K562 (cell line): ENCODE results near the gene UBE2I. TPM values are rescaled to one million over a fixed set of nuclear protein-coding genes. Genes with fewer than 3 reads are reported as not detected.
A peak's percentile ranks its signal among the peaks of the same experiment; 100 is the strongest.

Experiments
- ATAC-seq: fragments of 200-7000 bp; cut with Tn5 transposase; 3 replicates; pipeline ENCODE4 v1.9.1; 2020; ENCODE audit warnings: moderate library complexity
- BruUV-seq: library from RNA; stranded (reverse); fragments of 400-500 nt; replicated peaks from 2 replicates; lab custom pipeline; 2021; lab: Mats Ljungman, UMichigan
- CTCF ChIA-PET: fragments of 300-600 bp; formaldehyde crosslinking; extraction: SDS; loops from one replicate; lab custom pipeline; 2021; ENCODE audit warnings: low intra/inter-chr PET ratio; lab: Yijun Ruan, JAX
- POLR2A ChIA-PET: fragments of 300-600, 350-650 bp; sonication (Branson Sonifier 250); formaldehyde crosslinking; extraction: SDS; loops from one replicate; lab custom pipeline; 2021; ENCODE audit warnings: antibody characterized with exemption, inconsistent platforms; lab: Yijun Ruan, JAX
- DNase-seq, 4 experiments: peaks; one replicate each; pipeline versions ENCODE4 v3.0.0 to v3.0.0-alpha.2; 2011 to 2018; ENCODE audit warnings: low spot score in 3 of 4, mixed read lengths in 3 of 4; ENCODE audit errors: extremely low read depth in 1 of 4
- FAIRE-seq: peaks from 2 replicates; lab custom pipeline; 2011; peaks lifted over from hg19 to GRCh38; lab: Jason Lieb, UNC
- H2AFZ ChIP-seq: 2 replicates; pipeline ENCODE4 v1.6.0; 2011; ENCODE audit warnings: low read depth, low read length, control low read depth, inconsistent platforms
- H3K27ac ChIP-seq: fragments of 200-600 bp; 3 replicates; pipeline ENCODE4 v1.8.0; 2011; ENCODE audit warnings: low read depth, mild to moderate bottlenecking, control low read depth, inconsistent platforms, low read length, moderate library complexity, mixed read lengths; ENCODE audit errors: extremely low read depth
- H3K27me3 ChIP-seq, 2 experiments: fragments of 300-600 bp in 1 of 2; 2 replicates in 1 of 2; 3 replicates in 1 of 2; pipeline versions ENCODE4 v1.6.0 to v1.8.0; 2011; ENCODE audit warnings: inconsistent platforms in 2 of 2, low read length in 2 of 2, mild to moderate bottlenecking in 1 of 2, mixed read lengths in 1 of 2, moderate library complexity in 1 of 2; ENCODE audit not compliant: control insufficient read depth in 2 of 2, insufficient read depth in 2 of 2
- H3K36me3 ChIP-seq: fragments of 300-600 bp; 3 replicates; pipeline ENCODE4 v1.8.0; 2011; ENCODE audit warnings: mild to moderate bottlenecking, low read length, inconsistent platforms; ENCODE audit not compliant: control insufficient read depth, insufficient read depth
- H3K4me1 ChIP-seq, 2 experiments: fragments of 200-600 bp in 1 of 2; replicated peaks in 1 of 2; 2 replicates in 1 of 2; 3 replicates in 1 of 2; pipeline versions ENCODE4 v1.5.1 to v1.8.0; 2011; ENCODE audit warnings: inconsistent platforms in 2 of 2, low read length in 2 of 2, mild to moderate bottlenecking in 1 of 2, mixed read lengths in 1 of 2, moderate library complexity in 1 of 2; ENCODE audit not compliant: control insufficient read depth in 2 of 2, insufficient read depth in 2 of 2
- H3K4me2 ChIP-seq: 2 replicates; pipeline ENCODE4 v1.6.1; 2011; ENCODE audit warnings: low read length, control low read depth, inconsistent platforms, mixed read lengths; ENCODE audit not compliant: insufficient read depth
- H3K4me3 ChIP-seq: fragments of 200-600 bp; sonication (generic), shearing (Covaris generic); 2 replicates; pipeline ENCODE4 v1.5.1; 2016; ENCODE audit warnings: control low read depth, inconsistent platforms
- H3K79me2 ChIP-seq: fragments of 200-600 bp; 3 replicates; pipeline ENCODE4 v1.8.0; 2011; ENCODE audit warnings: low read length, inconsistent platforms; ENCODE audit not compliant: control insufficient read depth, insufficient read depth
- H3K9ac ChIP-seq, 2 experiments: 2 replicates each; pipeline versions ENCODE4 v1.6.0 to v1.6.1; 2011; ENCODE audit warnings: low read depth in 2 of 2, low read length in 2 of 2, control low read depth in 1 of 2, inconsistent platforms in 1 of 2, mild to moderate bottlenecking in 1 of 2, mixed read lengths in 1 of 2; ENCODE audit not compliant: insufficient read depth in 1 of 2
- H3K9me1 ChIP-seq: one replicate; pipeline ENCODE4 v1.6.0; 2011; ENCODE audit warnings: inconsistent platforms, mild to moderate bottlenecking, low read length, moderate library complexity; ENCODE audit not compliant: control insufficient read depth, insufficient read depth
- H3K9me3 ChIP-seq: replicated peaks from 2 replicates; pipeline ENCODE4 v1.5.1; 2011; ENCODE audit warnings: low read depth, low read length, inconsistent platforms; ENCODE audit not compliant: control insufficient read depth, insufficient read depth
- H4K20me1 ChIP-seq: replicated peaks from 2 replicates; pipeline ENCODE4 v1.6.1; 2011; ENCODE audit warnings: low read length, inconsistent platforms, mixed read lengths; ENCODE audit not compliant: control insufficient read depth, insufficient read depth
- ZNF121 ChIP-seq: sonication (generic); formaldehyde crosslinking; conservative IDR thresholded peaks from 2 replicates; pipeline ENCODE4 v1.8.0; 2022; ENCODE audit warnings: missing genetic modification reagents
- ZNF239 ChIP-seq: fragments of 250-450 bp; sonication (Bioruptor Pico); IDR thresholded peaks from 2 replicates; pipeline ENCODE4 v1.4.0; 2020; ENCODE audit warnings: mild to moderate bottlenecking
- ZNF445 ChIP-seq: fragments of 250-450 bp; sonication (Bioruptor Pico); IDR thresholded peaks from 2 replicates; pipeline ENCODE4 v1.4.0; 2020; ENCODE audit warnings: low read depth, mild to moderate bottlenecking, moderate library complexity
- ZNF583 ChIP-seq: fragments of 250-450 bp; sonication (Bioruptor Pico); IDR thresholded peaks from 2 replicates; pipeline ENCODE4 v1.4.0; 2020
- ZNF644 ChIP-seq: fragments of 200-800 bp; sonication (Bioruptor generic); IDR thresholded peaks from 2 replicates; pipeline ENCODE4 v1.6.1; 2016; ENCODE audit warnings: low read depth, missing genetic modification characterization, missing compliant biosample characterization
- WGBS: fragments of 100-300 bp; shearing (Covaris generic); methylation state at CpG from one replicate; pipeline ENCODE4 v1.1.6; 2016; ENCODE audit warnings: low coverage, mixed read lengths; ENCODE audit not compliant: insufficient coverage; ENCODE audit errors: missing lambda C conversion rate; 5-methylcytosine and 5-hydroxymethylcytosine counted together
- in situ Hi-C: fragments of 300-500 bp; cut with MboI; formaldehyde crosslinking; loops from 4 replicates; pipeline ENCODE4 v1.15.0; 2018; ENCODE audit warnings: inconsistent platforms, mixed read lengths
- intact Hi-C: fragments of 100-400 bp; cut with micrococcal nuclease; formaldehyde crosslinking; loops from 2 replicates; pipeline ENCODE4 v1.14.2; 2022
- polyA plus RNA-seq, 8 experiments: library from polyadenylated mRNA; depleted of rRNA in 4 of 8; stranded (reverse) in 5 of 8; unstranded in 3 of 8; fragments of >200 nt; fragmentation: Nextera tagmentation in 2 of 8; fragmentation: Illumina TruSeq in 1 of 8; extraction: Ambion mirVana in 2 of 8; extraction: Trizol in 1 of 8; gene quantifications; 2 replicates each; pipeline versions ENCODE4 v1.2.1 to v1.2.3, GENCODE V29; 2011 to 2014; ENCODE audit warnings: inconsistent platforms in 1 of 8, missing spikeins in 1 of 8
- total RNA-seq, 7 experiments: library from RNA; depleted of rRNA in 6 of 7; stranded (reverse); fragments of >200 nt in 6 of 7; fragmentation: Illumina TruSeq in 2 of 7; extraction: Trizol in 2 of 7; gene quantifications; 2 replicates each; pipeline versions ENCODE4 v1.2.1 to v1.2.3, GENCODE V29; 2011 to 2021; ENCODE audit warnings: low replicate concordance in 1 of 7
- TF ChIP-seq, protein P1 (sequence below): sonication (generic); formaldehyde crosslinking; IDR thresholded peaks from 2 replicates; pipeline ENCODE4 v1.9.0; 2022; ENCODE audit warnings: mild to moderate bottlenecking, missing genetic modification reagents
- TF ChIP-seq, protein P2 (sequence below): fragments of 250-450 bp; sonication (Bioruptor Pico); IDR thresholded peaks from 2 replicates; pipeline ENCODE4 v1.5.0; 2021

Gene UBE2I
- total and polyA plus RNA-seq, 9 of the 15 experiments (the other 6 are each of a cell fraction or from before 2014, with no cell fraction given) = 36.6 to 254 (median 104) TPM

DNA sequence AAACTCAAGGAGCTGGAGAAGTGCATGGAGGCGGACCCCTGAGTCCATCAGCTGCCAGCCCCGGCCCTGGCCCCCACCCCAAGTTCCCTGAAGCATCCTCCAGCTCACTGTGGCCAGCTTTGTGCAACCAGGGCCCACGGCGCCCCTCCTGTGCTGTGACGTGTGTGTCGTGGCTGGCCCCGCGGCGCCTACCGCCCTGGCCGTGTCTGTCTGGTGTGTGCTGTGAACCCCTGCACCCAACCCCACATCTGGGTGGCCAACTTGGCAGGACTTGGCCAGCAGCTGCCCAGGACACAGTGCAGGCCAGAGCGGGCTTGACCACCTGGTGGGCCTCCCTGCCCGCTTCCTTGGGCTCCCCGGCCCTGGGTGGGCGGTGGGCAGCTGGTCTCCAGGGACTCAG, 39.0 kb downstream of the UBE2I start (continued):
- TF ChIP-seq ZNF121 (CRISPR knock-in tag) (no peak), ZNF239 (CRISPR knock-in tag) (no peak)
- TF ChIP-seq, protein P1, sequence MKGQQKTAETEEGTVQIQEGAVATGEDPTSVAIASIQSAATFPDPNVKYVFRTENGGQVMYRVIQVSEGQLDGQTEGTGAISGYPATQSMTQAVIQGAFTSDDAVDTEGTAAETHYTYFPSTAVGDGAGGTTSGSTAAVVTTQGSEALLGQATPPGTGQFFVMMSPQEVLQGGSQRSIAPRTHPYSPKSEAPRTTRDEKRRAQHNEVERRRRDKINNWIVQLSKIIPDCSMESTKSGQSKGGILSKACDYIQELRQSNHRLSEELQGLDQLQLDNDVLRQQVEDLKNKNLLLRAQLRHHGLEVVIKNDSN (CRISPR knock-in tag) = no peak
- TF ChIP-seq, protein P2, sequence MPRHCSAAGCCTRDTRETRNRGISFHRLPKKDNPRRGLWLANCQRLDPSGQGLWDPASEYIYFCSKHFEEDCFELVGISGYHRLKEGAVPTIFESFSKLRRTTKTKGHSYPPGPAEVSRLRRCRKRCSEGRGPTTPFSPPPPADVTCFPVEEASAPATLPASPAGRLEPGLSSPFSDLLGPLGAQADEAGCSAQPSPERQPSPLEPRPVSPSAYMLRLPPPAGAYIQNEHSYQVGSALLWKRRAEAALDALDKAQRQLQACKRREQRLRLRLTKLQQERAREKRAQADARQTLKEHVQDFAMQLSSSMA (CRISPR knock-in tag) = no peak

DNA sequence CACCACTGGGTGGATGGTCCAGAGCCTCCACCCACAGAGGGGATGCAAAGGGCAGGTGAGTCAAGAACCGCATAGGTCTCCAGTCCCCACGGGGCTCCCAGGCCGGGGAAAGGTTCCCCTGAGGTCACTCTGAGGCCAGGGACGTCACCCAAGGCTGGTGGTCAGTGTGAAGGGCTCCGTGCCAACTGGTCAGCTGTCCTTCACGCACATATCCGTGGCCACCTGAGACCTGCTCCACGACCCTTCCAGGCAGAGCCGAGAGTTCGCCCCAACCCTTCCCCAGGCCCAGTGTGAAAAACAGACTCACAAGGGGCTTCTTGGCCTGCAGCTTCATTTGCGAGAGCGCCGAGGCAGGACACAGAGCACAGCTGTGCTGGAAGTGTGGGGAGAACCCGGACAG, 39.5 kb downstream of the UBE2I start:
- Histone ChIP-seq H3K79me2 (peaks cover 32% of the 10 kb centered on the region), H2AFZ (no peak overlapping the region), H4K20me1 (peaks cover 9% of the 10 kb centered on the region), H3K4me2 (no peak overlapping the region), H3K9me1 (no peaks in the 10 kb centered on the region), H3K4me3 (no peak overlapping the region), H3K36me3 (peaks cover 22% of the 10 kb centered on the region; the same call in 1 of the 3 replicates), H3K27ac (no peak overlapping the region), H3K9me3 (no peaks in the 10 kb centered on the region), H3K4me1 (peaks cover 2 to 85% of the 10 kb centered on the region in 2 experiments; a peak in 3 of 5 replicates), H3K27me3 (no peaks in the 10 kb centered on the region), H3K9ac (peak overlapping the region in 1 of 2 experiments; percentile 26; a peak in 1 of 4 replicates)
- FAIRE-seq (no peak), ATAC-seq (no peak), DNase-seq (no peak)
- no TSS peak for BruUV-seq
- 80% methylated on average over 9 of the region's 14 CpGs for WGBS
- in situ Hi-C loops = no loop called here
- POLR2A ChIA-PET = no interaction called here
- no peak for TF ChIP-seq ZNF644 (tag)
- no peak for TF ChIP-seq ZNF583
- TF ChIP-seq ZNF445 (CRISPR knock-in tag) = no peak
- intact Hi-C loops = loop anchor here (10.0 kb wide), 1 partner anchor 54 kb away; no protein-coding TSS in a partner anchor
- CTCF ChIA-PET = no interaction called here
